HG03280 (cell line): ENCODE measurements around the gene BCR.

Source experiments
- ATAC-seq: cut with Tn5 transposase; IDR thresholded peaks from one replicate; pipeline ENCODE4 v1.9.1; 2021; ENCODE audit warnings: mild to moderate bottlenecking, moderate library complexity; ENCODE audit not compliant: unreplicated experiment

The BCR gene

GRCh38 chr22:23242473-23243001 is 62.2 kb downstream of the BCR start:
- no peak for ATAC-seq

- ATAC-seq = no peak
Measured at GRCh38 chr22:23243006-23243573, 62.8 kb downstream of the BCR start.

DNA sequence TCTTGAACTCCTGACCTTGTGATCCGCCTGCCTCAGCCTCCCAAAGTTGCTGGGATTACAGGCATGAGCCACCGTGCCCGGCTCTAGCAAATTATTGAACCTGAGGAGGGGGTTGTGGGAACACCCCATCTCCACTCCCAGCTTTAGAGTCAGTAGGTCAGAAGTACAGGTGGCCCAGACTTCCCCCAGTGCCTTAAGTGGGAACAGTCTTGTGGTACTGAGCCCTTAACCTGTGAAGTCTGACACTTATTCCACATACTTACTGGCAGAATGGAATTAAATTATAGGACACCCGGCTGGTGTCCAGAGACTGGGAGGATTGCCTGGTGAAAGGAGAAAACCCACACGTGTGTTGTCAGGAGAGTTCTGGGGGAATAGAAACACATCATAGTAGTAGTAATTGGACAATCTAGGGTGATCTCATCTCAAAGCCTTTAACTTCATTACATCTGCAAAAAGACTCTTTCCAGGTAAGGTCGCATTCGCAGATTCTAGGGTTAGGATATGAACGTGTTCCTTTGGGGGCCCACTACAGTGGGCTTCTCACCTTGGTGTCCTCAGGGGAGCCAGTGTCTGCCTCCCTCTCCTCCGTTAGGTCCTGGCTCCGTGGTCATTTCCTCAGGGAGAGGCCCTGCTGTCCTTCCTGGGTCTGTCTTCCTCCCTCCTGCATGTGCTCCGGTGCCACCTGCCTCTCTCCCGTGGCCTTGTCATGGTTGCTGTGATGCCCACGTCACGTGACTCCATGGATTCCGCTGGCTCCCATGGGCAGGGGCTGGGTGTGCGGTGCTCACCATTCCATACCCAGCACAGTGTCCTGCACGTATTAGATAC is 63.8 kb downstream of the BCR start:
- no peak for ATAC-seq

DNA sequence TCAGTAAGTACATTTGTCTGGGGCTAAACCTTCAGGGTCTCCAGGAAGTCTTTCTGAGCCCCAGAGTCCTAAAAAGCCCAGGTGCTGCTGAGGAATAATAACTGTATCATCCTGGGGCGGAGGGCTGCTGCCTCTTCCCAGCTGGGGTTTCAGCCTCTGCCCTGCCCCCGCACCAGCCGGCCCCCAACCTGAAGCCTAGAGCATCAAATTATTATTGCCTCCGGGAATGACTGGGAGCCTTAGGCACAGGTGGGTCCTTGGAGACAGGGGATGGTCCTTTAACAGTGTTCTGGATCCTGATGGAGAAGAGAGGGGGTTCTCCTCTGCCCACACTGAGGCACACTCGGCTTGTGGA is 64.4 kb downstream of the BCR start:
- ATAC-seq = no peak

DNA sequence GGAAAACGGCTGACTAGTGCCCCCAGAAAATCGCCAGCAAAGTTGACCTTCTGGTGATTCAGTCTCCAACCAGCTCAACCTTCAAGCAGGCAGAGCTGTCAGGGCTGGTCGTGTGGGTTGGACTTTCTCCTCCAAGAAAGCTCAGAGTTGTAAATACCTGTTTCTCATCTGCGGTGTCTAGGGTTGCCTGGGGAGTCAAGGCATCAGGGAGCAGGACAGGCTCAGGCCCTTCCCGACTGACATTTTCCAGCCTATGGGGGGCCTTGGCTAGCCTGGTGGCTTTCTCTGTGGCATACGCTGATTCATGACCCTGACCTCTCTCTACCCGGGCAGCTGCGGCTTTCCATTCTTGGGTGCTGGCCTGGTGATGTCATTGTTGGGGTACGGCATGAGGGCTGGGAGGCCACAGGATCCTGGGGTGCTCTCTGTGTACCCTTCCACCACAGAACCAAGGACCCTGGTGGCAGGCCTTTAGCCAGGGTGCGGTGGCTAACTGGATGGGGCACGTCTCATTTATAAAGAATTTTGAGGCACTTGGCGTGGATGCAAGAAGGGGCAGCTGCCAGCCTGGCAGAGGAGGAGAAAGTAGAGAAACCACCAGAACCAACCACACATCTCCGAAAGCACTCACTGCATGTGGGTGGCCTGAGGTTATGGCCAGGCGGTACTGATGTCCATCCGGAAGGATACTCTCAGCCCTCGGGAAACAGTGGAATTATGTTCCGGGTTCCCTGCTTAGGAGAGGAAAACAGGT is 64.9 kb downstream of the BCR start:
- ATAC-seq = no peak

DNA sequence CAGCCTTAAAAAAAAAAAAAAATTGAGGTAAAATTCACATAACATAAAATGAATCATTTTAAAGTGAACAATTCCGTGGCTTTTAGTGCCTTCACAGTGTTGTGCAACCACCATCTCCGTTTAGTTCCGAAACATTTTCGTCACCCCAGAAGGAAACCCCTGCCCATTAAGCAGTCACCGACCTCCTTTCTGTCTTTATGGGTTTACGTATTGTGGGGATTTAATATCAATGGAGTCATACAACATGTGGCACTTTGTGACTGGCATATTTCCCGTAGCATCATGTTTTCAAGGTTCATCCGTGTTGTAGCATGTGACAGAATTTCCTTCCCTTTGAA is 65.5 kb downstream of the BCR start:
- ATAC-seq = no peak

GRCh38 chr22:23246982-23247766 is 66.9 kb downstream of the BCR start:
- ATAC-seq = no peak

GRCh38 chr22:23248583-23248982 is 68.3 kb downstream of the BCR start:
- no peak for ATAC-seq

- ATAC-seq = no peak
Measured at GRCh38 chr22:23250056-23250784, 69.9 kb downstream of the BCR start.

DNA sequence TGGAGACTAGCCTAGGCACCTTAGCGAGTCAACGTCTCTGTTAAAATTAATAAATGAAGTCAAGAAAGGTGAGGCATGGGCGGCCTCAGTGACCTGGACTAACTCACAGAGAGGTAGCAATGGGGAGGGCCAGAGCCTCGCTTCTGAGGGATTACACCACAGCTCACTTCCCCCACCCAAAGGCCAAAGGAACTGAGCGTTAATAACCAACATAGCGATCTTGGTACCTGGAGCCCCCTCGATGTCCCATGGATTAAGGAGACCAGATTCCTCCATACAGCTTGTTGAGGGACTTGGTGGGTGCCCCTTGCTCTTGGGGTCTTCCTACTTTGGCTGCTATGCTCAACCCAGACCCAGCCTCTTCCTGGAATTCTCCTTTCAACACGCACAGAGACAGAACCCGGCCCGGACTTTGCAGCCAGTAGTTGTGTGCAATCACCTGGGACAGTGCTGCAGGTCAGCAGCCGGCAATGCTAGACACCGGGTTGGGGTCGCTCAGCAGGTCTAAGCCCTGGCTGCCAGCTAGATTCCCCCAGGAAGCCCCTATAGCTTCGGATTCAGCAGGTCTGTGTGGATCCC is 70.6 kb downstream of the BCR start:
- no peak for ATAC-seq

- no peak for ATAC-seq
Measured at GRCh38 chr22:23251445-23252093, 71.3 kb downstream of the BCR start.

- ATAC-seq = no peak
Measured at GRCh38 chr22:23253475-23254055, 73.3 kb downstream of the BCR start.

DNA sequence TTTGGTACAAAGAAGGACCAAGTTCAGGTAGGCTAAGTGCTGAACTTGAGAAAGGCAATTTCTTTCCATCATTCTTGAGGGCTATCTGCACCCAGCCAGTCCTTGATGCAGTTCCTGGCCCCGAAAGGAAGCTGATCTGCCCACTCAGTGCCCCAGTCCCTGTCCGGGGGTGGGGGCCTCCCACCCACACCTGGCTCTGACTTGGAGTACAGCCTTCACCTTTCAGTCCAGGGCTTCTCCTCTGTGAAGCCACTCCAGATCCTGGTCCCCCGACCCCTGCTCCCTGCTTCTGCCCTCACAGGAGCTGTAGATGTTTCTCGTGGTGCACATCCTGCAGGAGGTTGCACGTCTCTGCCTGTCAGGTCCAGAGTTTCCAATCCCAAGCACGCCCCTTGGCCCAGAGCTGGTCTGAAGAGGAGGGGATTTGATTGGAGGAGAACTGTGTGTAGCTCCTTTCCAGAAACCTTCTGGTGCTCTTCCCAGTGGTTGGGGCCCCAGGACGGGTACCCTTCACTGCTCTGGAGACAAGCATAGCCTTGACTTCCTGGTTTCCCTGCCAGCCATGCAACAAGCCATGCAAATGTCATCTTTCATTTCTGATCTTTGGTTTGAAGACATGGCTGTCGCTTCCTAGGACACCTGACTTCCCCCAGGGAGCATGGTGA is 75.3 kb downstream of the BCR start:
- ATAC-seq = no peak

- no peak for ATAC-seq
Measured at GRCh38 chr22:23256171-23256932, 76.0 kb downstream of the BCR start.

DNA sequence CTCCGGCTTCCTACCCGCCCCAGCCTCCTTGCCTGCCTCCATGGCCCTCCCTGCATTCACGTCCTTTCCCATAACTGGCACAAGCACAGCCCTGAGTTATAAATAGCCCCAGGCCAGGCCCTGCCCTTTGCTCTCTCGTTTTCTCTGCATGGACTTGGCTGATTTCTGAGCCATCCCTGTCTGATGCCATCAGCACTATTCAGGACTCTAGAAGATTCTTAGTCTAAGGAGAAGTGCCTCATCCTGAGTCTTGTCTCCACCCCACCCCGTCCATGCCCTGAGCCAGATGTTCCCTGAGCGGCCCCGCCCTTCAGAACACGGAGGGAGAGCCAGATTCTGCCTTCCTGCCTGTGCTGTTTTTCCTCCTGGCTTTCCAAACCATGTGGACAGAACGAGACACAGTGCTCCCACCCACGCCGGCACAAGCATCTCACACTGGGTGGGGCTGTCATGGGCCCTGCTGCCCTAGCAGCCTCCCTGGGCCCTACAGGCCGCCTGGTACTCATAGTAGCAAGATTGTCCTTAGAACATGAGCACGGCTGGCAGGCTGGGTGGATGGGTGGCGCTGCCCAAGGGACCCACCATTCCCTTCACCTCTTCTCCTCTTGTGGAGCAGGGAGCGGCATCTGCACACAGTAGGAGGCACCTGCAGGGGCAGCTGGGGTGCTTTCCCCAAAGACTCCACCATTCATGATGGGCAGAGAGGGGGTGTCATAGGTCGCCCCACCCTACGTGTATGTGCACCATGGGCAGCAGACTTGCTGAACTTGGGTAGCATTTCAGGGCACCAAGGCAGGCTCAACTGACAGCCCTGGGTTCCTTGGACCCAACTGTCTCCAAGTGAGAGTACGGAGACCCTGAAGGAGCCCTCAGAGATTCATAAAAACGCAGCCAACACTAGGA is 76.9 kb downstream of the BCR start:
- ATAC-seq = no peak

- no peak for ATAC-seq
Measured at GRCh38 chr22:23257889-23258825, 77.8 kb downstream of the BCR start.
